GM21825 (cell line): ENCODE data around the gene NKAIN4.

Experiments used
- ATAC-seq: cut with Tn5 transposase; IDR thresholded peaks from one replicate; pipeline ENCODE4 v1.9.1; 2021; ENCODE audit warnings: mild to moderate bottlenecking, moderate library complexity; ENCODE audit not compliant: unreplicated experiment

Gene NKAIN4

GRCh38 chr20:63220696-63221399 lies 33.4 kb downstream of the NKAIN4 start:
- ATAC-seq, result no peak

DNA sequence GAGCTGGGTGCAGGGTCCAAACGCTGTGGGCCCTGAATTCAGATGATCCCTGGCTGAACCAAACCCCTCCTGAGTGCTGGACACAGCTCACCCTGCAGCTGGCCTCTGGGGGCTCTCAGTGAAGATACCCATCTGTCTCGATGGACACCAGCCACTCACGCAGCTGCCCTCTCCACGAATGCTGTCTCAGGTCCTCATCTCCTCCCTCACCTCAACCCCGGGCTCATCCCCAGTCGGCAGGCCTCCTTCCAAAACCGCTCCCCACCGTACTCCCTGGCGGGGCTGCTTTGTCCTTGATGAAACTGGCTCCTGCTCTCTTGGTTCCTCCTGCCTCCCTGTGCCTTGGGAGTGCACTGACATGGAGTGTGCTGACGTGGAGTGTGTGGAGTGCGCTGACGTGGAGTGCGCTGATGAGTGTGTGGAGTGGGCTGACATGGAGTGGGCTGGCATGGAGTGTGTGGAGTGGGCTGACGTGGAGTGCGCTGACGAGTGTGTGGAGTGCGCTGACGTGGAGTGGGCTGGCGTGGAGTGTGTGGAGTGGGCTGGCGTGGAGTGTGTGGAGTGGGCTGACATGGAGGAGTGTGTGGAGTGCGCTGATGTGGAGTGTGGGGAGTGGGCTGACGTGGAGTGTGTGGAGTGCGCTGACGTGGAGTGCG lies 34.3 kb downstream of the NKAIN4 start:
- no peak for ATAC-seq

GRCh38 chr20:63219447-63219821 lies 34.8 kb downstream of the NKAIN4 start:
- no peak for ATAC-seq

DNA sequence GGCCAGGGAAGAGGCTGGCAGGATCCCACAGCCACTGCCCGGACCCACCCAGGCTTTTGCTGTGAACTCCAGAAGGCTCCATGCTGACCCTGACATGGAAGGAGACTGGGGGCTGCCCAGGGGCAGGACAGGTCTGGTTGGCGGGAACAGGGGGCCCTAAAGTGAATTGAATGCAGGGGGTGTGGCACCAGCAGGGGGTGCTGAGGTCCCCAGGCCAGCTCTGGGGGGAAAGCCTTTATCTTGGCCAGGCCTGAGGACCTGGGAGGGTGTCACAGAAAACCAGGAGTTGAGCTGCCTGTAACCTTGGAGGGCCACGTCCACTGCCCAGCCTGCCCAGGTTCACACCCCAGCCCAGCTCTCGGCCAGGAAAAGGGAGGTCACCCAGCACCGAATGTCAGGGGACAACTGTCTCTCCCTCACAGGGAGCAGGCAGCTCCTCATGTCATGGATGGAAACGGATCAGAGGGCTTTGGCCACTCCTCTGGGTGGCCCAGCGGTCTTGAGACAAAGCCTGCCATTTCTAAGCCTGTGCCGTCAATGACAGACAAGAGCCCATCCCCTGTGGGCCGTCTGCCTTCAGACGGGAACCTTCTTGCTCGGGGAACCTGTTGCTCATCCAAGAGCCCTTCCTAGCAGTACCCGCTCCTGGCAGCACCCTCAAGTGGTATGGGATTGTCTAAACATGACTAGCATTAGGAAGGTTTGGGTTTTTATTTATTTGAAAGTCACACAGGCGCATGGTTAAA lies 35.4 kb downstream of the NKAIN4 start:
- ATAC-seq, result no peak

DNA sequence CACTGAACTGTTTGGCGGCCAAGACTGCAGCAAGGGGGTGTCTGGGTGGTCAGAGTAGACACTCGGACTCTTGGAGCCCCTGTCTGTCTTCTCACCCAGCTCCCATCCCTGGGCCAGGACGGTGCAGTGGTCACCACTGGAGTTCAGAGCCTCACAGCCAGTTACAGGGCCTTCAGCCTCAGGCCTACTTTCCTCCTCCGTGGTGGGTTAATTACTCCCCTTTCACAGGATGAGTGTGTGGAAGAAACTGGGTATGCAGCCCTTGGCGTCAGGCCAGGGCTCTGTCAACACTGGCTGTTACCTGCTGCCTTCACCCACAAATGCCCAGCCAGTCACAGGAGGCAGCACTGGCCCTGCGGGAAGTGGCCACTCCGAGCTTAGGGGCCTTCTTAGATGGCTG lies 36.6 kb downstream of the NKAIN4 start:
- ATAC-seq, result no peak

GRCh38 chr20:63216849-63217471 lies 37.3 kb downstream of the NKAIN4 start:
- no peak for ATAC-seq

DNA sequence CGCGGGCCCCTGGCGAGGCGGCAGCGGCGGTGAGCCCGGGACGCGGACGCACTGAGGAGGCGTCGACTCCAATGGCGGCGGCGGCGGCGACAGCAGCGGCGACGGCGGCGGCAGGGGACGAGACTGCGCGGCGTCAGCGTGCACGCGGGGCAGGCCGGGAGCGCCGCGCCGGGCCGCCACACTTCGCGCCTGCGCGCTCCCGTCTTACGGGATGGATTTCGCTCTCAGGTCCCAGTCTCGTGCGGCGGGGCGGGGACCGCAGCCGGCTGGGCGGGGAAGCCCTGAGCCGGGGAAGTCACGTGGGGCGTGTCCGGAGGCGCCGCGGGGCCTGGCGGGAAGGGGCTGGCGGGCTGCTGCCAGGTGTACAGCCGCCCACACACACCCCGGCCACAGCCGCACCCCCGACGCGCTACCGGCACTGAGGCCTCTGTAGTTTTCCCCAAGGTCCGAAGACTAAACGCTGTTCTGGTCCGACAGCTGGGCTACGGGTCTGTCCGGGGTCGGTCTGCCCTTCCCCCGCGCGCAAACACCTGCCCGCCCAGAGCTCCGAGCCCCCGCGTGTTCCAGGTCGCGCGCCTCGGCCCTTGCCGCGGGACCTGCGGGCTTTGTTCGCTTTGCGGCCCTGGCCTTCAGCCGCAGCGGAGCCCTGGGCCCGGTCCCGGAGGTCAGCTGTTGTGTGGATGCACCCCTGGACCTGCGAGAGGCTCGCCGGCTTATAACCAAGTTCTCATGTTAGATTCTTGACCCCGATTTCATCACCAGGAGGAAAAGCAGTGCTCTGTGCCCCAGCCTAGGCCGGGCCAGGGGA lies 38.0 kb downstream of the NKAIN4 start, which contains the start of gene YTHDF1:
YTHDF1 (minus strand) TSS at position 91 of the 808 bp plus-strand sequence. CDS start 239 bp downstream, outside the sequence.
- peak; percentile 78 for ATAC-seq

- peak; percentile 26 for ATAC-seq
Observed at GRCh38 chr20:63215101-63216040, 38.9 kb downstream of the NKAIN4 start.

DNA sequence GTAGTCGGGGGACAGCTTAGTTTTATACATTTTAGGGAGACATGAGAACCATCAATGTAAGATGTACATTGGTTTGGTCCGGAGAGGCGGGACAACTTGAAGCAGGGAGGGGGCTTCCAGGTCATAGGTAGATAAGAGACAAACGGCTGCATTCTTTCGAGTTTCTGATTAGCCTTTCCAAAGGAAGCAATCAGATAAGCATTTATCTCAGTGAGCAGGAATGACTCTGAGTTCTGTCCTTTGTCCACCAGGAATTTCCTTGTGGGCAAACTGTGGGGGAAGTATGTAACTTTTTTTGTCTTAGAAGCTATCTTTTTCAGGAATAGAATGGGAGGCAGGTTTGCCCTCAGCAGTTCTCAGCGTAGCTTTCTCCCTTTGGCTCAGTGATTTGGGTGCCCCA lies 39.7 kb downstream of the NKAIN4 start:
- no peak for ATAC-seq

- ATAC-seq, result no peak
Observed at GRCh38 chr20:63212792-63213191, 41.5 kb downstream of the NKAIN4 start.

DNA sequence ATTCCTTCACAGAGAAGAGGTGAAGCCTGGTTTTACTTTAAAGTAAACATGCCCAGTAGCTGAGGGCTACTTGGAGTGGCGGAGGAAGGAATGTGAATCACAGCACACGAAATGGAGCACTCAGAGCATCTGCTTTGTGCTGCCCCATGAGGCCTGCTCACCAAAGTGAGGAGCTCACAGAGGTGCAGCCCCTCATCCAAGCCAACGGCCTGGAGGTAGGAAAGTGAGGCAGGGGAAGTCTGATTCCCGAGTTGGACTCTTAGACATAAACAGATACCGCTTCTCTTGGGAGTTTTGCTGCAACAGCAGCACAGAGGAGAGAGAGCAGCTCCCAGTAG lies 41.9 kb downstream of the NKAIN4 start:
- ATAC-seq, result no peak

- no peak for ATAC-seq
Observed at GRCh38 chr20:63210011-63210605, 44.2 kb downstream of the NKAIN4 start.

DNA sequence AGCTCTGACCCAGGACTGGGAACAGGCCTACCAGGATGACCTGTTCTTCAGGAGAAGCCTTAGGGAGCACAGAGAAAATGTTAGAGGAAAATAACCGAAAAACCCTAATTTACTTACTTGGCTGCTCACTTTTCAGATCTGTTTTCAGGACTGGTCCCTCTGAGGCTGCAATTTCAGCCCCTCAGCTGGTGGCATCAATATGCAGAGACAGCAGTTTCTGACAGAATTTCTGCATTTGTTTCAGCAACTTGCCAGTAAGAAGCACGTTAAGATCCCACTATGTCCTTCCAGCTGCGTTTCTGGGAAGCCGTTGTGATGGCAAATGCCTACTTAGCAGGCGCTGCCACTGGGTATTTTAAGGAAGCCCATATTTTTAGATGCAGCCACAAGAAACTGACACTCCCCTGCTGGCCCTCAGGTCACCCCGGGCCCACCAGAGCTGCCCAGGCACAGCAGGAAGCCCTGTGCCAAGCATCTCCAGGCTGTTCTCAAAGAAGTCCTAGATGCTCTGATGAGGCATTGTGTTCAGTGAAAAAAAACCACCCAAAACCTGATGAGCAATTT lies 45.8 kb downstream of the NKAIN4 start:
- no peak for ATAC-seq

- no peak for ATAC-seq
Observed at GRCh38 chr20:63206878-63207277, 47.4 kb downstream of the NKAIN4 start.

- ATAC-seq, result no peak
Observed at GRCh38 chr20:63205896-63206295, 48.4 kb downstream of the NKAIN4 start.

DNA sequence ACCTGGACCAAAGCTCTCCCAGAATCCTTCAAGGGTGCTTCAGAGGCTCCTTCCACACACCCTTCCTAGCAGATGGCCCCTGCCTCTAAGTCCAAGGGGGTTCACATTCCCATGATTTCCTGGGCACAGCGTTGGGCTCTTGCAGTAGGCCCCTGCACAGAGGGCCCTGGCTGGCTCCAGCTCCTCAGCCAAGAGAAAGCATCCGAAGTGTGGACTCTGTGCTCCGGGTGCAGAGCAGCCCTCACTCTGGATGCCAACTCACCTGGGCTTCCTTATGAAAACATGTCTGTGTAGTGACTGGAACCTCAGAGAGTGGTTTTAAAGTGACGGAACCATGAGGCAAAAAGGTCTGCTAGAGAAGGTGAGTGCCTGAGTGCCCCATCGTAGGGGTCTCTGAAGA lies 49.9 kb downstream of the NKAIN4 start:
- ATAC-seq, result no peak

DNA sequence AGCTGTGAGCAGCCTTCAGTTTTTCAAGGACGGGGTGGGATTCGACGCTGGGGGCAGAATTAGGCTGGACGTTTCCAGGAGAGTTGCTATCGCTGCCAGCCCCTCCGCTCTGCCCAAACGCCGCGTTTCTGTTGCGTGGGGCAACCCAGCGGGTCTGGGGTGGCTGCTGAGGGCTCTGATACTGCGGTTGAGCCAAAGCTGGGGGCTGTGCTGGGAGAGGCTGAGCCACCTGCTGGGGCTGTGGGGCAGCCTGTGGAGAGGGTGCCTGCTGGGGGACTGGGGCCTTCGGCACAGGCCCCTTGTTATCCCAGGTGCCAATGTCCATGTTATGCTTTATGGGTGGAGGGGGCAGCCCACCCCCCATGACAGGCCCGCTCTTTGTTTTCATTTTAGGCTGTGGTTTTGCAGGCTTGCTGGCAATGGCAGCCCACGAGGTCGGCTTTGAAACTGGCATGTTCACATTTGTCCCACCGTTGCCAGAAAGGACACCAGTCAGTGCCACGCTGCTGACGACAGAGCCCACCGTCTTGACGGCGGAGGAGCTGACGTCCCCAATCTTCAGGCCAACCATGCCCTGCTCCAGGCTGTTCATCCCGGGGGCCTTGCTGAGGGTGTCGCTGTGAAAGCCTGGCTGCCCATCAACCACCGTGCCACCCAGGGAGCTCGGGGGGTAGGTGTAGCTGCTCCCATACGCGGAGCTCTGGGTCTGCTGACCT lies 51.3 kb downstream of the NKAIN4 start:
- ATAC-seq, result no peak

GRCh38 chr20:63202021-63202420 lies 52.2 kb downstream of the NKAIN4 start:
- ATAC-seq, result no peak
